Stimulated activated naive CD4-positive, alpha-beta T cell (primary cell): ENCODE data around the gene PTCSC3.
"Not testable (repeated sequence)": the region's sequence is repeated elsewhere in the genome, so short reads cannot be mapped to it uniquely, and the experiment has no call there.

Experiments
- DNase-seq, 6 experiments: peaks; one replicate each; lab custom pipeline; 2025; lab: John Stamatoyannopoulos, UW

The PTCSC3 gene

DNA sequence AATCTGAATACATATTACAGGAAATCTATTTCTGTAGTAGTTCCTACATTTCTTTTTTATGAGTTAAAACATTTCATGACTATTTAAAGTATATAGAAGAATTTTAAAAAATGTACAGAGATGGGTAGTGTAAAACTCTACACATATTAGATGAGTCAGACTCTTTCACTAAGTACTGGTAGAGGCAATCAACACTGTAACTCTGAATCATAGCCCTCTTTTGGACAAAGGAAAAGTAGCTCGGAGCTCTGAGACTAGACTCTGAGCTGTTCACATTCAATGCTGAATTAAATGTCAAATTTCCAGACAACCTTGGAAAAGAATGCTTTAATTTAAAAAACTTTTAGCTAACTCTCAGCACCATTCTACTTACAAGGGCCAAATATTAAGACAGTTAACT, 3.4 kb downstream of the PTCSC3 start:
- no peak for DNase-seq

DNA sequence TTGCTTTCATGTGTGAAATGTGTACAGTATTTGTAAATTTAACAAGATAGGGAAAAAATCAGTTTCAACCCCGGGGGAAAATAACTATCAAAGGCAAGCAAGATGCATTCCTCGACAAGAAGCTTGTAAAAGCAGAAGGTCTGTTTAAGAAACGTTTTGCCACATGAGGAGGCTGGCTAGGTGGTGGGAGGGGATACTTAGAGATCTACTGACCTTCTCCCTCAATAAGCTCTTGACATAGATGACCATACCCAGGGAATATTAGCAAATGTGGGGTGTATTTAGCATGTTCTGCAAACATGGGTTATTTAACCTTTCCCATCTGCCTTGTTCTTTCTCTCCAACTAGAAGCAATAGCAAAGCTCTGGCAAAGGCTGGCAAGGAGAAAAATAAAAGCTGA, 4.9 kb downstream of the PTCSC3 start:
- no peak for DNase-seq

DNA sequence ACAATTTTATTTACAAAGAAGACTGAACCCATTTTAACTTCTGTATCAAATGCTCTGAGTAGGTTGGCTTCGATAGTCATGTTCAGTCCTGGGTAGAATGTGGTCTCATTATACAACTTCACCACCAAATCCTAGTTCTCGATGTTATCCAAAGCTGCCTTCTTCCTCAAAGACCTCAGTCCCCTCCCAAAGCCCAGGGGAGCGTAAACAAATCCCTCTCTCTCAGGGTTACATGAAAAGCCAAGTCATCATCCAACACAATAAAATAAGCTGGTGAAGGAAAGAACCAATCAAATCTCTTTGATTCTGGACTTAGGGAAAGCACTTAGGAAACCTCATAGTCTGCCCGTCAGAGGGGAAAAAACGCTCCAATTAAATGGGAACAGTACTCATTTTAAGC, 9.1 kb downstream of the PTCSC3 start:
- DNase-seq, result no peak

DNA sequence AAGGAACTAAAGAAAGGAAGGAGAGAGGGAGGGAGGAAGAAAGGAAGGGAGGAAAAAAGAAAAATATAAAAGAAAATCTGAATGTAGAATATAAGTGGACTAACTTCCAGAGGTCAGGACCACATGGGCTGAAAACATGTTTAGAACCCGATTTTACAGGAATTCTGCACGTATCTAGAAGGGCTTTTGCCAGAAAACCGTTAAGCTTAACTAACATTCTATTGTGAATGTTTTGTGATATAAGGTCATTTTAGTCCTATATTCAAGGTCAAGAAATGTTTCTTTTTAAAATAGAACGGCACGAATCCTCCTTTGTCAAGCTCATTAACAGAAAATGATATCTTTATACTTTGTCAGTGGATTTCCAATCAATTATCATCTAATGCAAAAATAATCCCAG, 13.1 kb downstream of the PTCSC3 start:
- DNase-seq, result no peak

DNA sequence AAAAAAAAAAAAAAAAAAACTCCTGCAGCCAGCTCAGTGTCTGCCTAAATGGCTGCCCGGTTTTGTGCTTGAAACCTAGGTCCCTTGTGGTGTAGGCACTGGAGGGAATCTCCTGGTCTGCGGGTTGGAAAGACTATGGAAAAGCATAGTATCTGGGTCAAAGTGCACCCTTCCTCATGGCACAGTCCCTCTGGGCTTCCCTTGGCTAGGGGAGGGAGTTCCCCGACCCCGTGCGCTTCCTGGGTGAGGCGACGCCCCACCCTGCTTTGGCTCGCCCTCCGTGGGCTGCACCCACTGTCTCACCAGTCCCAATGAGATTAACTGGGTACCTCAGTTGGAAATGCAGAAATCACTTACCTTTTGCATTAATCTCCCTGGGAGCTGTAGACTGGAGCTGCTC, 14.3 kb downstream of the PTCSC3 start:
- DNase-seq, result no peak

- no peak for DNase-seq
Observed at GRCh38 chr14:36161776-36162175, 14.7 kb downstream of the PTCSC3 start.

GRCh38 chr14:36151335-36151734, 25.2 kb downstream of the PTCSC3 start:
- no peak for DNase-seq

DNA sequence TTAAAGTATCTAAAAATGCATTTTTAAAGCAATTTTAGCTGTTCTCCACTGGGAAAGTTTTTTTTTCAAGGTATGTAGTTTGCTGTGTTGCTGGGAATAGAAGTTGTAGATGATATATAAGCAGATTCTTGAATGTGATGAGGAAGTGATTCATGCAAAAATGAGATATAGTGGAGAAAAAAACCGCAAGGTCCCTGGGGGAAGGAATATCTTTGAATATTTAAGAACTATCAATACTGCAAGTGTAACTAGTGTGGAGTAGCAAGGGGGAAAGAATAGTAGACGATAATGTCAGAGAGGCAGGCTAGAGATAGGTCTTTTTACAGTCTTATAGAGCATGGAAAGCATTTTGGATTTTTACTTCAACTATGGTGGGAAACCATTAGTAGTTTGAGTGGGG, 42.5 kb downstream of the PTCSC3 start:
- DNase-seq, result no peak

GRCh38 chr14:36132826-36133225, 43.7 kb downstream of the PTCSC3 start:
- no peak for DNase-seq

DNA sequence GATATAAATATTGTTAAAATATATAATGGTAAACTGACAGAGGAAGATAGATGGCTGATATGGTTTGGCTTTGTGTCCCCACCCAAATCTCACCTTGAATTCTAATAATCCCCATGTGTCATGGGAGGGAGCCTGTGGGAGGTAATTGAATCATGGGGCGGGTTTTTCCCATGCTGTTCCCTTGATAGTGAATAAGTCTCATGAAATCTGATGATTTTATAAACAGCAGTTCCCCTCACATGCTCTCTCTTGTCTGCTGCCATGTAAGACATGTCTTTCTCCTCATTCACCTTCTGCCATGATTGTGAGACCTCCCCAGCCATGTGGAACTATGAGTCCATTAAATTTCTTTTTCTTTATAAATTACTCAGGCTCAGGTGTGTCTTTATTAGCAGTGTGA, 46.3 kb downstream of the PTCSC3 start:
- no peak for DNase-seq

DNA sequence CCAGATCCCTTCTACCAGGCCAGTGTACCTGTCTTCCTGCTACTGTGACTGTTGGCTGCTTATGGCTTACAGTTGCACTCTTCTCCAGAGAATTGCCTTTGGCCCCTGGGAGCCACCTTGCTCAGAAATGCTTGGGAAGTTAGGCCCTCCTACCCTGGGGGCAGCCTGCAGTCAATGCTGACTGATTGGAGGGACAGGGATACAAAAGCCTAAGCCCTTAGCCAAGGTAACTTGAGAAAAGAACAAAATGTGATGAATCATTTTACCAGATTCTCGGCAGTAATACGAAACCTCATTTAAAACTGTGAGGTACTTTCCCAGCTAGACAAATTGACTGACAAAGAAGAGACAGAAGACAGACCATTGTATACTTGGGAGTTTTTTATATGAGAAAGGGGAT, 47.3 kb downstream of the PTCSC3 start:
- DNase-seq, result no peak

DNA sequence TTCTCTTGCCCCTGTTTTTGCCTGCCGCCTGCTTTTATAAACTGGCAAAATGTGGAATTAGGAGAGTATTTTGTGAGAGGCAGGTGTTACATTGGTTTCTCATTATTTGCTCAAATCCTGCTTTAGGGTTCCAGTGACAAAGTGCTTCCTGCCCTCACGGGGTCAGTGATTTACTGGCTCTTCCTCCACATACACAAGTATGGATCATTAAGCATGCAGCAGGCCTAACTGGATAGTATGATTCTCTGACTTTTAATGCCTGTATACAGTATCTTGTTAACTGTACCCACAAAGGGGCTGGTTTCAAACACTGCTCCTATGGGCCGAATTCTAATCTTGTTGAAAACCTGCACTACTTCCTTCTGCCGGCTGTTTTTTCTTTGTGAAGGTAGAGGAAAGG, 63.2 kb downstream of the PTCSC3 start:
- no peak for DNase-seq

DNA sequence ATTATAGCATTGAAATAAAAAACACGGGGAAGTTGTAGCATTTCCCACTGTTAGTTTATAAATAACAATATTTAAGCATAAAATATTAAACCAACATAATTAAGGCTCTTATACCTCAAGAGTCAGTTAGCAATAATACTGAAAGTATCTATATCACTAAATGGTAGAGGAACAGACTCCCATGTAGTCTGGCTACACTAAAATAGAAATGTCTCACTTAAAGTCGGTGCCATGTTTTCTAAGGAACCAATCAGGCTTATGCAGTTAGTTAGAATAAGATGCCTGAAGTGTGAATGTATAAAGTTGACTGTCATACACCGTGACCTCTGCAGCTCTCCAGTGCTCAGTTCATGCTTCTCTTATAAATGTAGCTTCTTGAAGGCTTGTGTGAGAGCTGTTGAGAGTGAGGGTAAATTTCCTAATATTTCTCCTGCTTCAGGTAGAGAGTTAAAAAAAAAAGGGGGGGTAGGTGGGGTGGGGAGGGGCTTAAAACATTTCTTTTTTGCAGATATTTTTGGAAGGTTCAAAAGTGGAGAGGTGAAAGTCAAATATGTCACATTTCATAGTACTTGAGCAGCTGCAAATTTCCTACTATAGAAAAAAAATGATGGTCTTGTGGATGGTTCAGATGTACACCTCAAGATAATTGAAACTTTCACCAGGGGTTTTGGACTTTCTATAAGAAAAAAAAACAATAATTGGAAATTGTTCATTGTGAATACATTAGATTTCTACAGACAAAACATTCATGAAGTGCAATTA, 64.5 kb downstream of the PTCSC3 start:
- no peak for DNase-seq

DNA sequence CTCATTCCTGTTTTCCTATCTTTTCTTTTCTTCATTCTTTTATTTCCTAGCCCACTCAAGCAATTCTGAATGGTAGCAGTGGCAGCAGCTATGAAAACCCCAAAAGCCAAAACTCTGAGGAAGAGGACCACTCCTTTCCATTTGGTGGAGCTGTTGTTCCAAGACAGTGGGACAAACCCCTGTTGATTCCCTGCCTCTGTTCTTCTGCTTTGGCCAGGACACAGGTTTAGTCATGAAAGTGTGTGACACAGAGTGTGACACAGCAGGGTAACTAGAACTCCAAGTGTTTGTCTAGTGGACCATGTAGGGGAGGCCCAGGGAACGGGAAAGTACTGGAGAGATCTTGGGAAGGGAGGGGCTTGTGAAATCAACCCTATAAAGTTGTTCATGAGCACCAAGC, 71.1 kb downstream of the PTCSC3 start:
- no peak for DNase-seq

GRCh38 chr14:36104258-36104657, 72.3 kb downstream of the PTCSC3 start:
- DNase-seq, result not testable (repeated sequence)

- DNase-seq, result no peak
Observed at GRCh38 chr14:36099619-36100018, 76.9 kb downstream of the PTCSC3 start.

GRCh38 chr14:36097356-36097755, 79.2 kb downstream of the PTCSC3 start:
- no peak for DNase-seq

GRCh38 chr14:36096090-36096489, 80.4 kb downstream of the PTCSC3 start:
- DNase-seq, result no peak

- DNase-seq, result no peak
Observed at GRCh38 chr14:36094963-36095362, 81.6 kb downstream of the PTCSC3 start.

DNA sequence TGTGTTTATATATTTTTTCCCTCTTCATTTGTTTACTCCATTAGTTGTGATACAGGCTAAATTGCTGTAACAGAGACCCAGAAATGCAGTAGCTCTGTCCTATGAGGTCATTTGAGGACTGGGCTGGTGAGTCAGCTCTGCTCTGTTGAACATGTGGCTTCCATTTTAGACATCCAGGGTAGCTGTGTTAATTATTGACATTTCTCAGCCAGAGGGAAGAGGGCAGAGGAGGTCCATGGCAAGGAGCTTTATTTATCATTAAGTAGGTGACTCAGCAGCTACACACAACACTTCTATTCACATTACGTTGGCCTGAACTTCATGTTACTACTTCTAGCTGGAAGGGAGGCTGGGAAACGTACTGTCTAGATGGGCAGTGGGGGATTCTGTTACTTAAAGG, 85.4 kb downstream of the PTCSC3 start:
- no peak for DNase-seq

DNA sequence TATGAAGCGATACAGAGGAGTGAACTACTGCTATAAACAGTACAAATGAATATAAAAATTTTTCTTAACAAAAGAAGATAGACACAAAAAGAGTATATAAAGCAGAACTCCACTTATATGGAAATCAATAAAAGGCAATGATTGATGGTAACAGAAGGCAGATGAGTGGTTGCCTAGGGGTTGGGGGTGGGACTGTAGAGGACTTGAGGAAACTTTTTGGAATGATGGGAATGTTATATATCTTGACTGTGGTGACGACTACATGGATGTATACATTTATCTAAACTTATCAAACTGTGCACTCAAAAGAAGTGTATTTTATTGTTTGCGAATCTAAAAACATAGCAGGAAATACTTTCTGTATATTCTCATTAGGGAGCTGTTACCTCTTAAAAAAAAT, 89.1 kb downstream of the PTCSC3 start:
- no peak for DNase-seq

- DNase-seq, result no peak
Observed at GRCh38 chr14:36086629-36087395, 89.7 kb downstream of the PTCSC3 start.

GRCh38 chr14:36085861-36086260, 90.7 kb downstream of the PTCSC3 start:
- DNase-seq, result no peak
